ENCODE results near the gene ARMC8.
A peak's percentile ranks its signal among the peaks of the same experiment; 100 is the strongest.

Gene ARMC8

DNA sequence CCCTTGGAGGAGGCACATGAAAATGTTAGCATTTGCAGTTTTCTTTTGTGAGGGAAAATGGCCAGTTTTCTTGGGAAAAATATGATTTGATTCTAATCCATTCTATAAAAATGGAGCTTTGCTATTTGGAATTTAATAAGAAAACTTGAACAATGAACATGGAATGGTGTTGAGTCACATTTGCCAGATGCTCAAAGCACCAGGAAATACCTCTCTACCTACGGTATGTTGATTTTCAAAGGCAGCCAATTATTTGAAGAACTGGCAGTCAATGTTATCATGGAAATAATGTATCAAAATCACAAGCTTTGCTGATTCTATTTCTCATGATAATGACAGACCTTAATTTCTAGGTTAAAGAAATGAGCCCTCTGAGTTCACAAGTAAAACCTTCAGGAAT is 127.7 kb downstream of the ARMC8 start:
- no peak for DNase-seq

DNA sequence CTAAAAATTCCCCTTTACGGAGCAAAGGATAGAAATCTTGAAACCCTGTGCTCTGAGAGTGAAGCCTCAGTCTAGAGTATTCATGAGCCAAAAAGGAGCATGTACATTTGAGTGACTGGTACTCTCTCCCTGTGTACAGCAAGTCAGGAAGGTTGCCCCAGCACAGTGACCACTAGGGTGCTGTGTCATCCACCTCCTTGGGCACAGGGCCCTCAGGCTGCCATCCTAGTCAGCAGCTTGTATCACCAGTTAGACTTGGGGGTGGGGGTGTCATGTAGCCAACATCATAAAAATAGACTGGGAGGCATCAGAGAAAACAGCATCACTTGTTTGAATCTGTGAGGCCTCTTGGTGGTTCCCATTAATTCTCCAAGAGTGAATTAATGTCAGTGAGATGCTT is 130.6 kb downstream of the ARMC8 start:
- DNase-seq, result no peak

GRCh38 chr3:138323971-138324370 is 136.9 kb downstream of the ARMC8 start:
- DNase-seq, result no peak

DNA sequence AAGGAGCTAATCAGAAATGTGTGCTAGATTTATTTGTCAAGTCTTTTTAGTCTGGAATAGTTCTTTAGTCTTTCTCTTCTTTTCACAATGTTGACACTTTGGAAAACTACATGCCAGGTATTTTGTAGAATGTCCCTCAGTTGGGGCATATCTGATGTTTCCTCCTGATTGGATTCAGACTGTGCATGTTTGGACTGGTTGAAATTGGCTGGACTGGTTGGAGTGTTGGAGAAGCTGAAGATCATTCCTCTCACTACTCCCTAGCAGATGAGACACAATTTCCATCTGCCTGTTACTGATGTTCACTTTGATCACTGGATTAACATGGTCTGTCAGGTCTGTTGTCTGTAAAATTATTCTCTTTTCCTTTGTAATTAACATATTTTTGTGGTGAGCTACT is 138.9 kb downstream of the ARMC8 start:
- DNase-seq, result no peak

GRCh38 chr3:138326866-138327595 is 139.9 kb downstream of the ARMC8 start:
- DNase-seq, result no peak

DNA sequence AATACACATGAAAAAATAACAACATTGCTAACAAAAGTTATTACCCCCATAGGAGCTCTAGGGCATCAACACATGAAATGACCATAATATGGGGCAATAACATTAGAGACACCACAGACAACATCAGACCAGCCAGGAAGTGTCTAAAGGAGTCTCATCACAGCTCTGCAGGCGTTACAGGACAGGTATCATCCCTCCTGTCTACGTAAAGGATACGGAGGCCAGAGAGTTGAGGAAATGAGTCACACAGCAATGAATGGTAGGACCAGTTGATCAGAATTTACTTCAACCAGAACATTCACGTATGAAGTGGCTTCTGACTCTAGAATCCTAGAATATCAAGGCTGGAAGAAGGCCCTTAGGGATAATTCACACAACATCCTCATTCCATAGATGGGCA is 140.7 kb downstream of the ARMC8 start:
- no peak for DNase-seq

DNA sequence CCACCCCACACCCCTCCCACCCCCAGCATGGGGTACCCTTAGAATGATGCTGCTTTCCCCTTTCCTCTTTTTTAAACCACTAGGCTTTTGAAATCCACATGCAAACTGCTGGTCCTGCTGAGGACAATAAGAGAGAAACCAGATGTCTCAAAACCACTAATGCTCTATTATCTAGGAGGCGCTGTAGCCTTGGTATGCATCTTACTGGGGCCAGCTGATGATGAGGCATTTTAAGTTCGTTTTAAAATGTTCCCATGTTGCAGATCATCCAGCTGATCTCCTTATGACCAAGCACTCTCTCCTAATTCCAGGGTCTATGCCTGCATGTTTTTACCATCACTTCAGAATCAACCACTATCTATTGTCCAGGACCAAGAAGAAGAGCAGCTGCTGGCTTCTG is 141.2 kb downstream of the ARMC8 start:
- no peak for DNase-seq

- DNase-seq, result peak; percentile 52 to 86
Measured at GRCh38 chr3:138329127-138329983, 142.3 kb downstream of the ARMC8 start, which contains the start of gene NME9. NME9 (minus strand) TSS chr3:138329851; CDS start chr3:138329335, 516 bp downstream.

DNA sequence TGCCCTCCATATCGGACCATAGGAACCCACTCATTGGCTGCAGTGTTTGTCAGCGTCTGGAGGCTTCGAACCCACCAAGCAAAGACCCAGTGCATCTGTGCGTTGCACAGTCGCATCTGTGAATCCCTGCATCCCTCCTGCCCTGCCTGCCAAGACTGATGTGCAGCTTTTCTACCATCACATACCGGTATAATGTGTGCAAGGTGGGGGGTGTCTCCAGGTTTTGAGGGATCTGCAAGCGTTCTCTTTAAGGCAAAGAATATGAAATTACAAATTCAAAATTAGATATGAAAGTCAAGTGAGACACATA is 142.8 kb downstream of the ARMC8 start:
- no peak for DNase-seq

GRCh38 chr3:138331143-138331894 is 144.2 kb downstream of the ARMC8 start:
- DNase-seq, result no peak

- DNase-seq, result peak in 1 of 2 experiments; percentile 4
Measured at GRCh38 chr3:138332472-138333073, 145.5 kb downstream of the ARMC8 start.

DNA sequence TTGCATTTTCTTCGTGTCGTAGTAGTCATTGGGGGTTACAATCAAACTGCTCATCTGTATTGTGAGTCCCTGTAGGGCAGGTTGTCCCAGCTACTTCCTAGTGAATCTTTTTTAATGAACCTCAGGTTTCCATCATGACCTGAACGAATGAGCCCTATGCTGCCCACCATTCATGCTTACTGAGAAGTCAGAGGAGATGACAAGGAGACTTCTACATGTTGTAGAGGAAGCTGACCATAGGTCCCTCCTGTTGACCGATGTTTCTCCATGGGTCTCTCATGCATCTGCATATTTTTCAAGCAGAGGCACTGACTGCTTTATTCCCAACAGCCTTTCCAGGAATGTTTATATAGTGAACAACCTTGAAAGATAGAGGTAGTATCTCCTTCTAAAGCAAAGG is 147.5 kb downstream of the ARMC8 start:
- DNase-seq, result no peak

GRCh38 chr3:138336454-138336999 is 149.4 kb downstream of the ARMC8 start:
- DNase-seq, result no peak

DNA sequence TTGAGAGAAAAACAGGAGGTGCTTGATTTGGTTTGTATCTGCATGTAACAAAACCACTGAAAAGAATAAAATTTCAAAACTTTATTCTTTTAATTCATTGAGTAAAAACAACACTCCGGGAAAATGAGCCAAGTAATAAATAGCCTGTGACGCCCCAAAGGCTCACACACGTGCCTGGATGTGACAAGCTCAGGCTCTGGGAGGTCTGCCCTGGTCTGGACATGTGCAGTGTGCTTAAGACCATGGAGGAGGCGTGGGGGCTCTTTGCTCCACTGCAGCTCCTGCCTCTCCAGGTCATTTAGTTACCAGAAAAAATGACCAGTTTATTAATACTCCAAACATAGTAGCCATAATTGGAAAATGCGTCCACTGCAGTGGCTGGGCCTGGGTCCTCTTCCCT is 151.1 kb downstream of the ARMC8 start:
- no peak for DNase-seq

DNA sequence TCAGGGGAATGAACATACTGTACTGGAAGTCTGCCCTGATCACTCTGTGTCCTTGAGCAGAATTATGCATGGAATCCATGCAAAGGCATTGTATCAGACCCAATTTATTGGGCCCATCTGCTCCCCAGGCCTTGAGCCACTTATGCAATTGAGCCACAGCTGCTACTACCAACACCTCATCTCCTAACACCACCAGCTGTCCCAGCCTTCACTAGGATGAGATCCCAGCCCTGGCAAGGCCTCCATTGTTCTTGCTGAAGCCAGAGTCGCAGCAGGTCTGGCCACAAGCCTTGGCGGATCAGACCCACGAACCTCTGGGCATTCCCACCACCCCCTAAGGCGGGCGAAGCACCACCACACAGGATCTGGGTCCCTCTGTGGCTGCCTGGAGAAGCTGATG is 151.7 kb downstream of the ARMC8 start:
- peak in 1 of 2 experiments; percentile 26 for DNase-seq

- DNase-seq, result no peak
Measured at GRCh38 chr3:138340511-138340910, 153.4 kb downstream of the ARMC8 start.

GRCh38 chr3:138344754-138345153 is 157.7 kb downstream of the ARMC8 start:
- DNase-seq, result no peak

All from cerebellar nuclear complex (tissue), 1 donor.